HG02938 (cell line): Measurements from ENCODE around the gene CLN5.
A peak's percentile ranks its signal among the peaks of the same experiment; 100 is the strongest.
"Not testable (repeated sequence)": the region's sequence is repeated elsewhere in the genome, so short reads cannot be mapped to it uniquely, and the experiment has no call there.

ENCODE experiments used
- ATAC-seq: cut with Tn5 transposase; IDR thresholded peaks from one replicate; pipeline ENCODE4 v1.9.1; 2021; ENCODE audit warnings: mild to moderate bottlenecking, moderate library complexity; ENCODE audit not compliant: unreplicated experiment

Gene CLN5

DNA sequence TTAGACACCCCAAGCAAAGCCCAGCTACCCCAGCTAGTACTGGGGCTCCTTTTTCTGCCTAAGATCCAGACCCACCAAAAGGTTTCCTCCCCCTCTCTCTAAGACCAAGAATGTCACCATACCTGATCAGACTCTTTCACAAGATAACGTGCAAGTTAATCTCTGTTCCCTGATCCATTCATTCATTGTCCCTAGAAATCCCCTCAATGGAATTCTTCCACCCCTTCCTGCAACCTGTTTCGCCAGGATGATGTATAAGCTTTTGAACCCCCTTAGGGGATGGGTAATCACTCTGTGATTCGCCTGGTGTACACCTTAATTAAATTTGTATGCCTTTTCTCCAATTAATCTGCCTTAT, 17.3 kb upstream of the CLN5 start:
- no peak for ATAC-seq

DNA sequence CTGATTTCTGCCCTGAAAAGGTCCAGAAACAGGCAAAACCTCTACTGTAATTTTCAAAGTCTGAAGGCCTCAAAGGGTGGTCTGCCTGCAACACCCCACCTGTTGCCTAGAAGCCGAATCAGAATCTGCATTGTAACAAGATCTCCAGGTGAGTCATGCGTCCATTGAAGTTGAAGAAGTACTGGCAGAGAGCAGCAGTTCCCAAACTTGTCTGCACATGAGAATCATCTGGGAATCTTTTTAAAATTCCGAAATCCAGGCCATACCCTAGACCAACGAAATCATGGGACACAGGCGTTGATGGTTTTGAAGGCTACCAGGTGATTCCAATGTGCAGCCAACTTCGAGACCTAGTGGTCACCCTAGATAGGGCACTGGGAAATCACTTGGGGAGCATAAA, 16.0 kb upstream of the CLN5 start:
- no peak for ATAC-seq

DNA sequence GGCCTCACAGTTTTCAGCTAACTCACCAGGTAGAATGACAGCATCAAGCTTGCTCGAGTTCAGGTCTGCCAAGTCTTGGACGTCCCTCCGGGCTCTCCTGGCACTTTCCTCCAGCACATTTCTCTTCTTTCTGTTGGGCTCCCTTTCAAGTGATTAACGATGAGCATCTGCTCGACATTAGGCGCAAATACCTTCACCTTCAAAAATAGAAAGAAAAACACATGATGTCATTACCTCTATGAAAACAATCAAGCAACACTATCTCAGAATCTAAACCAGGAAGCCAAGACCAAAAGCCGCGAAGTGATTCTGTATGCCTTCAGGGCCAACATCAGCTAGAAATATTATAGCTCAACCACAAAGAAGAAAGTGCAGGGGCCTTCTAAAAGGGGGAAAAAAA, 15.4 kb upstream of the CLN5 start:
- ATAC-seq = no peak

DNA sequence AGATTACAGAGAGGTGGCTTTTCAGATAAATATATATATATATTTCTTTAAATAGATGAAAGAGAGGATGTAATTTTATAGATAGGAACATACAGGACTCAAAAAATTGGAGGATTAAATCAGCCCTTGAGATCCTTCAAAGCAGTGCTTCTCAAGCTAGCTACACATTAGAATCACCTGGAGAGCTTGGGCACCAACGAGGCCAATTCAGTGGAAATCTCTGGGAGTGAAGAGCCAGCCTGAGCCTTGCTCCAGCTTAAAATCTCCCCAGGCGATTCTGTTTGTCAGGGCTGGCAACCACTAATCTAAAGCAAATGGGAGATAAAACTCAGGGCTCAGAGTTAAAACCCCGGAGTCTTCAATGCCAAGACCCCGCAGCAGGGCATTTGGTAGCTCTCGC, 15.0 kb upstream of the CLN5 start:
- no peak for ATAC-seq

DNA sequence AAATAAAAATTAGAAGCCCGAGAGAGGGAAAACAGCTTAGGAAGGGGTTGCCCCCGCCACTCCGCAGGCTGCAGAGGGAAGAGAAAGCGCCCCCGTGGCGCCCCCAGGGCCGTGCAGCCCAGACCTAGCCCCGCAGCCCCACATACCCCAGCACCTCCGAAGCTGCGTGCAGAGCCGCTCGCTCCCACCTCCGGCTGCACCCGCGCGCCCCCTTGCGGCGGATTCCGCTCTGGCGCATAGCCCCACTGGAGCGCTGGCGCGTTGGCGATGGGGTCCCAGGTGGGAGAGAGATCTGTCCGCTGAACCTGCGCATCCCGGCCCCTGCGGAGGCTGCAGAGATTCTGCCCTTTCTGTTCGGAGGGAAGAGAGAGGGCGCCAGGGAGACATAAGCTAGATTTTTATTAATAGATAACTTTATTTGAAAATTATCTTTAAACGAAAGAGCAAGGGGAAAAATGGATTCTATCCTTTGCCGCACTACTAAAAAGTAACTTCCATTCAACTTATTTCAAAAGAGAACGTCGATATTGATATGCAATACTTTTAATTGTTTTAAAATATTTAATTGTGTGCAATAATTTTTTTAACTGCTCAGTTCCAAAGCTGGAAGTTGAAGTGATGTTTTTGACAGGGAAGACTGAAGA, 11.7 kb upstream of the CLN5 start:
- ATAC-seq = peak; percentile 90

DNA sequence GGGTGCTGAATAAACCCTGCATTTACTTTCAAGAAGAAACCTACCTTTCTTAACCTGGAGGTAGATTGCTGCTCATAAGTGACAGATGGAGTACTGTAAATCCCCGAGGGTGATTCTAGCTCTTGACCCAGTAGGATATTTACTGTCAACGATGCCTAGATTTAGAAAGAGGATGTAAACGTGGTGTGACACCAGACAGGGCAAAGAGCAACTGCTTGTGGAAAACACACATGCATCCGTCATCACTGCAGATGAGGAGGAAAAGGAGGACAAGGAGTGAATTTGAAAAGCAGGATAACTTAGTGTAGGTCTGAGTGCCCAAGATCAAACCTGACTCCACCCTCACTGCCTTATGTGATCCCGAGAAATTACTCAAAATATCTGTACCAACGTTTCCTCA, 9.8 kb upstream of the CLN5 start:
- no peak for ATAC-seq

DNA sequence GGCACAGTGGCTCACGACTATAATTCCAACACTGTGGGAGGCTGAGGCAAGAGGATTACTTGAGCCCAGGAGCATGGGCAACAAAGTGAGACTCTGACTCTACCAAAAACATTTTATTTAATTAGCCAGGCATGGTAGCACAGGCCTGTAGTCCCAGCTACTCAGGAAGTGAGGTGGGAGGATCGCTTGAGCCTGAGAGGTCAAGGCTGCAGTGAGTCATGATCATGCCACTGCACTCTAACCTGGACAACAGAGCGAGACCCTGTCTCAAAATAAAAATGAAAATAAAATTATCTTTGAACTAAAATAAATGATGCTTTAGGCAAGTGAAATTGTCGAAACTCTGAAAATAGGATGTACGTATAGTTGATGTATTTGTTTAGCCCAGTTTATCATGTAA, 8.2 kb upstream of the CLN5 start:
- ATAC-seq = no peak

DNA sequence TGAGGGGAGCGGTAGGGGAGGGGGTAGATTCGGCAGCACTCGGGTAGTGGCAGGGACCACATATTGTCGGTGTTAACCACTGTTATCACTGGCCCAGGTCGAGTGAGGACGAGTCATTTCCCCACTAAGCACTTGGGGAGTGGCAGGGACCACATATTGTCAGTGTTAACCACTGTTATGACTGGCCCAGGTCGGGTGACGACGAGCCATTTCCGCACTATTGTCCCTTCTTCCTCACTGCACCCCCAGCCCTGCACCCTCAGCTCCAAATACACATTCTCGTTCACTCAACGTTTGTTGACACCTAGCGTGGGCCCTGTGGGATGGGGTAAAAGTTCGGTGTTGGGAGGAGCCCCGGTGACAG, 467 bp upstream of the CLN5 start:
- ATAC-seq = peak; percentile 83

DNA sequence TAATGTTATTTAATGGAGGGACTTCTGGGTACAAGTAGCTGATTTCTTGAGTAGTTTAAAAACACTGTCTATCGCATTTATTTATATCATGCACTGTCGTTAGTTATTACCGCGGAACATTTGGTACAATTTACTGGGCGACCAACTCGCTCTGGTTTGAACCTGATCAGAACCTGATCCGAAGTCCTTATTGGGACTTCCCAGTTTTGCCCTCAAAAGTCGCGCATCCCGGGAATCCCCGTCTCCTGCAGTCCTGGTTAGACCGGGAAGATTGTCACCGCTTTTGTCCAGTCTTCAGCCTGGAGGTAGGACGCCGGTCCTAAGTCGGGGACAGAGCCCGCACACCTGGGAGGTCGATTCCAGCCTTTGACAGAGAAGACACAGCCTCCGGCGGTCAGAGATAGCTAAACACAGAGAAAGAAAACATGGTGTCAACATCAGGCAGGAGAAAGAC, 694 bp downstream of the CLN5 start:
- ATAC-seq = no peak

DNA sequence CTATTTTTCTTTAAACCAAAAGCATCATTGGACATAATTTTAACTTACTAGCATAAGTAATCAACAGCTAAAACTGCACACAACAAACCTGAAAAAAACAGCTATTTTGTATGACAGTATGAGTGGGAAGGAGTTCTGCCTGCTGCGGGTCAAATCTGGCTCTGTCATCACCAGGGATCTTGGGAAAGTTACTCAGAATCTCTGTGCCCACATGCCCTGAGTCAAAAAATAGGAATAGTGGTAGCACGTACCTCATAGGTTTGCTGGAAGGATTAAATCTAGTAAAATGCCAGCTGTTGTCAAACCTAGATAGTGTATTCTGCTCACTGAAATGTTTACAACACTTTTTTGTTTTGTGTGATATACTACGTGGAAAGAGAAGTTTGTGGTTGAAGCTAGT, 1.1 kb downstream of the CLN5 start:
- ATAC-seq = no peak

DNA sequence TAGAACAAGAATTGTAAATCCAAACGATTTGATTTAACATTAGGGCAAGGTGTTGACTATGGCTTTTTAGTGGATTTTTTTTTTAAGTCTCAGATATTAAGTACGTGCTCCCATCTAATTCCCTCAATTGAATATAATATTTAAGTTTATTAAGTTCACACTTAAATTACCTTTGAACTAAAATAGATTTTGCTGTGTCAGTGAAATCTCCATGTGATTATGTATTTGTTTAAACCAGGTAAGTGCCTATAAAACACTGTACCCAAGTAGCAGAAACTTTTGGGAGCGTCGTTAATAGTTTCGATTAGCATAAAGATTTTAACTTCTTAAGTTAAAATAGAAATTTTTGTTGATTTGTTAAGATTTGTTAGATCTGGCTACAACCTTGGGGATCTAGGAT, 1.6 kb downstream of the CLN5 start:
- ATAC-seq = no peak

DNA sequence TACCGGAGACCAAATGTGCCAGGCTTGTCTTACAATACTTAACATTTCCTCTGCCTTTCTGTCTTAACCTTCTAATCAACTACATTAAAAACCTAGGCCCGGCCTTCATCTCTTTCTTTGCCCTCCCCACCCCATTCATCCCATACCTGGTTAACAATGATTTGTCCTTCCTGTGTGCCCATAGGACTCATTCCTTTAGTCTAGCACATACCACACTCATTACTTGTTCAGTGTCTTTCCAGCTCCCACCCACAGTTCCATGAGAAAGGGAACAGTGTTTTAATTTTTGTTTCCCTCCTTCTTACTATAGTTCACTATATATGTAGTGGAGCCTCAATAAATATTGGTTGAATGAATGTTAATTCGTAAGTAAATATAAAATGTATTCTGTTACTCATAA, 2.4 kb downstream of the CLN5 start:
- no peak for ATAC-seq

DNA sequence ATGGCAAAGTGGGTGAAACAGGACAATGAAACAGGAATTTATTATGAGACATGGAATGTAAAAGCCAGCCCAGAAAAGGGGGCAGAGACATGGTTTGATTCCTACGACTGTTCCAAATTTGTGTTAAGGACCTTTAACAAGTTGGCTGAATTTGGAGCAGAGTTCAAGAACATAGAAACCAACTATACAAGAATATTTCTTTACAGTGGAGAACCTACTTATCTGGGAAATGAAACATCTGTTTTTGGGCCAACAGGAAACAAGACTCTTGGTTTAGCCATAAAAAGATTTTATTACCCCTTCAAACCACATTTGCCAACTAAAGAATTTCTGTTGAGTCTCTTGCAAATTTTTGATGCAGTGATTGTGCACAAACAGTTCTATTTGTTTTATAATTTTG, 8.6 kb downstream of the CLN5 start:
- ATAC-seq = no peak

DNA sequence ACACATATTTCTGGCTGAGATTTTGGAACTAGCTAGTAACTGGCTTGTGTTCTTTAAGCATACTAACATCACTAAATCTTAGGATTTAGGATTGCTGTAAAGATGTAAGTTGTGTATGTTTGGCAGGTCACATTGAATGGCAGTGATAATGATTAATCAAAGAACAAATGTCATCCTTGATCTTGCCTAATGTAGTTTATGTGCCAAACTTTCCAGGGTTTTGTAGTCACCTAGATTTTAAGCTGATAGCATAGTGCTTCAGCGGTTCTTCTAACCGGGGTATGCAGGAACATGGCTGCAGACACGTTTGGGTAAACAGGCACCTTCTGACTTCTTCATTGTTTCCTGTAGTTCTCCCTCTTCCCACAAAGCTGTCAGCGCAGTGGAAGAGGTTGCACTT, 9.7 kb downstream of the CLN5 start:
- ATAC-seq = no peak

DNA sequence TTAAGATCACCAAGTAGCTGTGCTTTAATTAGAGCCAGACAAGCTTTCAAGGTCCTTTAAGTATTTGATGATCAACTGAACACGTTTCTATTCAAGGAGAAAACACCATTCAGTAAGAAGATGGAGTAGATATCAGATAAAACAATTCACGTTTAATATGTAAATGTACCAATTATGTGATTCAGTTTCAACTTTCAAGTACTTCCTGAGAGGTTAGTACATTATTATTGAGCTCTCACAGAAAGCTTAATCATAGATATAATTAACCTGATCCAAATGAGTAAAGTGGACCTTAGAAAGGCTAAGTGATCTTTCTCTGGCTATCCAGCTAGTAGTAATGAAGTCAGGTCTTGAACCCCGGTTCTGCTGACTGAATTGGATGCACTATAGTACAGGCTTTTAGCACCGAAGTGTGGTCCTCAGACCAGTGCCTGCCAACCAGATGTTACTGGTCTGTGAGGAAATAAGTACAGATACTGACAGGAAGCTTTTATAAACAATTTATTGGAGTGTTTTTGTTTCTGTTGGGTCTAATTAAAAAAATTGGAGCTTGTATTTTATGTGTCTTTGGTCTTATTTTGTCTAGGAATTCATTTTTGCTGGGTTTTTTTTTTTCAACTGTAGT, 10.2 kb downstream of the CLN5 start:
- no peak for ATAC-seq

DNA sequence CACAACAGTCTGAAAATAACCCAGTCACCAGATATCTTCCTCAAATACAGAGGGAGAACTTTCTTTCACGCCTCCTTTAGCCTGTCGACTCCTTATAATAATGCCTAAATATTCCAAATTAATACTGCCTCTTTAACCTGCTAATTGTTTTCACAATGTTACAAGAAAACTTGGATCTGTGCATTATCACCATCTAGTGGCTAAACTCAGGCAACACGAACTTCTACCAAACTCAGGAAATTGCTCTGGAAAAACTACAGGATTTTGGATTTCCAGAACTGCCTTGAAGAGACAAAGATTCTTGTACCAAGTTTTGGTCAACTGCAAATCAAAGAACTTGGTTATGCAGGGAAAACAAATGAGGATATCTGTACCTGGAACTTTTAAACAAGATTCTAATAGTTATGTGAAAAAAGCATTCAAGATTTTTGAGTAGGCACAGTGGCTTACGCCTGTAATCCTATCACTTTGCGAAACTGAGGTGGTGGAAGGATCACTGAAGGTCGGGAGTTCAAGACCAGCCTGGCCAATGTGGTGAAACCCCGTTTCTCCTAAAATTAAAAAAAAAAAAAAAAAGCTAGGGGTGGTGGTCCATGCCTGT, 10.8 kb downstream of the CLN5 start:
- ATAC-seq = no peak

DNA sequence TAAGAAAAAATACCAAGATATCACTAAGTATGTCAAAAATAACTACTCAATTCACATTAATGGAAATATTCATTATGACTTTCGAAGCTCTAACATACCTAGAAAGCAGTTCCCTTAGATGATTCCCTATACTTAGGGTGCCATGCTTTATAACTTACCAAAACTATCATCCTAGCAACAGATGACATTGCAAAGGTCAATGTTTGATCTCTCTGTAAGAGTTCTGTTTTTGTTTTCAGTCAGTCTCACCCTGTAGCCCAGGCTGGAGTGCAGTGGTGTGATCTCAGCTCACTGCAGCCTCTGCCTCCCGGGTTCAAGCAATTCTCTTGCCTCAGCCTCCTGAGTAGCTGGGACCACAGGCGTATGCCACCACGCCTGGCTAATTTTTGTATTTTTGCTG, 16.5 kb downstream of the CLN5 start:
- peak; percentile 63 for ATAC-seq

DNA sequence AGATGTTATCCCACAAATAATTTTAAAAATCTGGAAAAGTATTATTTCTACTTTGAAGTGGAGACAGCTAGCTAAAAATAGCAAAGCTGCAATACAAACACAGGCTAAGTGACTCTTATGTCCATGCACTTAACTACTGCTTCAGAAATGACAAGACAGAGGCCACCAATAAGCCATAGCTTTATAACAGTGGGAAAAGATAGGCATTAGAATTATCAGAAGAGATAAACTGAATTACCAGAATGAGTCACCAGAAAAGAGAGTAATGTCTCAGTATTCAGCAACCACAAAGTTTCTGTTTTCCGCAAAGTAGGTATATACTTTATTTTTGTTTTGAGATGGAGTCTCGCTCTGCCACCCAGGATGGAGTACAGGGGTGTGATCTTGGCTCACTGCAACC, 17.1 kb downstream of the CLN5 start:
- ATAC-seq = peak; percentile 53

DNA sequence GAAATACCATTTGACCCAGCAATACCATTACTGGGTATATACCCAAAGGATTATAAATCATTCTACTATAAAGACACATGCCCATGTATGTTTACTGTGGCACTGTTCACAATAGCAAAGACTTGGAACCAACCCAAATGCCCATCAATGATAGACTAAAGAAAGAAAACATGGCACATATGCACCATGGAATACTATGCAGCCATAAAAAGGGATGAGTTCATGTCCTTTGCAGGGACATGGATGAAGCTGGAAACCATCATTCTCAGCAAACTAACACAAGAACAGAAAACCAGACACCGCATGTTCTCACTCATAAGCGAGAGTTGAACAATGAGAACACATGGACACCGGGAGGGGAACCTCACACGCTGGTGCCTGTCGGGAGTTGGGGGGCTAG, 17.8 kb downstream of the CLN5 start:
- not testable (repeated sequence) for ATAC-seq

DNA sequence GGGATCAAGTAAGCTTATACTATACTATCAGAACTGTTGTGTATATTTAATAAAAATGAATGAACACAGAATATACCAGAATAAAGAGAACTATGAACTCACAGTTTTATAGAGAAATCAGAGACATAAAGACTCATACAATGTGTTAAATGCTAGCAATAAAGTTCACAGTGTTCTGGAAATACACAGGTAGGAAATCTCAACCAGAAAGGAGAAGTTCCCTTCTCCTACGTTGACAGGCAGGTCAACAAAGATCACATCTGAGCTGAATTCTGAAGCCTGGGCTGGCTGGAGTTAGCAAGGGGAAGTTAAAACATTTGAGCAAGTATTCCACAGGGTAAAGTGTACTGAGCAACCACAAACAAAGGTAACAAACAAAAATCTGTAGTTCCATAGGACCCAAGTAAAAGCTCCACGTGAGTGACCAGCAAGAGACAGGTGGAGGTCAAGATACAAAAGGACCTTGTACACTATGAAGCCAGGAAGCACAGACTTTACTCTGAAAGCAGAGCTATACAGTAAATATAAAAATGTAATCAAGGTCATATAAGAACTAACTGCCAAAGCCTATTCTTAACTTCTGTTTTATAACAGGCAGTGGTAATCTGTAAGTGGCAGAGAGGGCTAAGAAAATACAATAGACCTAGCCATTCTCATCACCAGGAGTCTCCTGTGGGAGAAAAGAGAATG, 22.1 kb downstream of the CLN5 start:
- no peak for ATAC-seq

DNA sequence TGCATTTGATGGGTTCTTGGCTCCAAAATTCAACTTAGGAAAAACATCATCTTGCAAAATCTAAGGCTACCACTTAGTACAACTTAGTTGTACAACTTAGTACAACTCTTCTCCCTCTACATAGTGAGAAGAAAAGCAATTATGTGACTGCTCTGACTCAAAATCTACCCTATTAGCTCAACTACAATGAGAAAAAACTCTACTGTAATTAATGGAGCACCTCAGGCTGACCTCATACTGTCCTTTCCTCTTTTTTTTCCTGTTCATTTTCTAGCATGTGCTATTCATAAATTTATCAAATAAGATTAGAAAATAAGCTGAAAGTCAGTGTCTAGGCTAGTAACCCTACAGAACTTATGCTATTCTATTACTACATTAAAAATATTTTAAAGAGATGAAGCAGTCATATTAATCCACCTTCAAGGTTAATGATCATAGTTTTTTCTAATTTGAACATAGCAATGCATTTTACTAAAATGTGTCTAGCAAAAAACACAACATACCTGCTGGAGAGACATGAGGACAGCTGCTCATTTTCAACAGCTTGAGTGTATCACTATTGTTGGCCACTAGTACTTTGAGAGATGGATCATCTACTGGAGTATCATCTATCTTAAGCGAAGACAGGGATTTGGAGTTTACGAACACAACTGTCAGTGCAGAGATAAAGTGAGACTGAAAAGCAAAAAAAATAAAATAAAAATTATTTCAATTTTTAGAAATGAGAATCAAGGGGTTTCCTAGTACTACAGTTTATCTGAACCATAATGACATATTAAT, 23.2 kb downstream of the CLN5 start:
- ATAC-seq = no peak
